Thoracic aorta (tissue), 2 donors: ENCODE results near the gene PLEKHH2. TPM values are rescaled to one million over a fixed set of nuclear protein-coding genes. Genes with fewer than 3 reads are reported as not detected.

Experiments used
- ATAC-seq: fragments of 150-250 bp; one replicate; pipeline ENCODE4 v1.8.0; 2017; ENCODE audit warnings: low read depth; ENCODE audit not compliant: insufficient number of reproducible peaks, low FRiP score
- DNase-seq: peaks from one replicate; pipeline ENCODE4 v3.0.0-alpha.2; 2020; ENCODE audit warnings: low spot score
- H3K27ac ChIP-seq, 2 donors: fragments of 200-600 bp; sonication (generic); 1 replicate in 1 of 2; 2 replicates in 1 of 2; pipeline ENCODE4 v1.5.1; 2016; ENCODE audit warnings: mild to moderate bottlenecking in 2 of 2, moderate library complexity in 2 of 2
- H3K27me3 ChIP-seq: fragments of 200-600 bp; sonication (generic); replicated peaks from 2 replicates; pipeline ENCODE4 v1.6.0; 2016; ENCODE audit warnings: mild to moderate bottlenecking; ENCODE audit not compliant: insufficient read depth
- H3K36me3 ChIP-seq: fragments of 200-600 bp; sonication (generic); one replicate; pipeline ENCODE4 v1.5.1; 2016
- H3K4me1 ChIP-seq, 2 donors: fragments of 200-600 bp; sonication (generic); 1 replicate in 1 of 2; 2 replicates in 1 of 2; pipeline versions ENCODE4 v1.5.1 to v1.6.0; 2016; ENCODE audit warnings: low read depth in 2 of 2, mild to moderate bottlenecking in 1 of 2; ENCODE audit not compliant: control insufficient read depth in 1 of 2
- H3K4me3 ChIP-seq: fragments of 200-600 bp; sonication (generic); 2 replicates; pipeline ENCODE4 v1.5.1; 2016; ENCODE audit warnings: mild to moderate bottlenecking
- H3K9me3 ChIP-seq: fragments of 200-600 bp; sonication (generic); 2 replicates; pipeline ENCODE4 v1.5.1; 2016
- total RNA-seq, 2 donors: library from RNA; depleted of rRNA; stranded (reverse); fragments of >200 nt; gene quantifications; one replicate each; pipeline versions ENCODE4 v1.1.0 to v1.2.3, GENCODE V29; 2016
- TF ChIP-seq, protein P1 (sequence below): fragments of 200-600 bp; sonication (generic); IDR thresholded peaks from one replicate; pipeline ENCODE4 v1.5.1; 2019; ENCODE audit warnings: antibody characterized with exemption

Gene PLEKHH2
- total RNA-seq, 2 donors from 2014 or later: 23.3 to 29.5 TPM

DNA sequence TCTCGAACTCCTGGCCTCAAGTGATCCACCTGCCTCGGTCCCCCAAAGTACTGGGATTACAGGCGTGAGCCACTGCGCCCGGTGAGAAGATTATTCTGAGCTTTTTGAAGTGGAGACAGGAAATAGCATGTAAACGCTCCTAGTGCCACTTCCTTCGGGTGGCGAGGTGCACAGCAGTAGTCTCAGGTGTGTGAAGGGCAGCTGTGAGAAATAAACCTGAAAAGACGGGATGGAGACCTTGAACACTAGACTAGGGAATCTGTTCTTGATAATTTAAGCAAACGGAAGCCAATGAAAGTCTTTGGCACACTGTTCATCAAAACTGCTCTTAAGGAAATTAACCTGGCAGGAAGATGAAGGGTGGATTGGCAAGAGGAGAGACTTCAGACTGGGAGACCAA is 439 bp upstream of the PLEKHH2 start:
- no peaks in the 10 kb centered on the region for H3K9me3 ChIP-seq
- peaks cover 0 to 4% of the 10 kb centered on the region in 2 donors for H3K4me1 ChIP-seq
- DNase-seq: no peak
- H3K27ac ChIP-seq: no peak overlapping the region
- no peaks in the 10 kb centered on the region for H3K27me3 ChIP-seq
- H3K36me3 ChIP-seq: no peaks in the 10 kb centered on the region
- TF ChIP-seq, protein P1, sequence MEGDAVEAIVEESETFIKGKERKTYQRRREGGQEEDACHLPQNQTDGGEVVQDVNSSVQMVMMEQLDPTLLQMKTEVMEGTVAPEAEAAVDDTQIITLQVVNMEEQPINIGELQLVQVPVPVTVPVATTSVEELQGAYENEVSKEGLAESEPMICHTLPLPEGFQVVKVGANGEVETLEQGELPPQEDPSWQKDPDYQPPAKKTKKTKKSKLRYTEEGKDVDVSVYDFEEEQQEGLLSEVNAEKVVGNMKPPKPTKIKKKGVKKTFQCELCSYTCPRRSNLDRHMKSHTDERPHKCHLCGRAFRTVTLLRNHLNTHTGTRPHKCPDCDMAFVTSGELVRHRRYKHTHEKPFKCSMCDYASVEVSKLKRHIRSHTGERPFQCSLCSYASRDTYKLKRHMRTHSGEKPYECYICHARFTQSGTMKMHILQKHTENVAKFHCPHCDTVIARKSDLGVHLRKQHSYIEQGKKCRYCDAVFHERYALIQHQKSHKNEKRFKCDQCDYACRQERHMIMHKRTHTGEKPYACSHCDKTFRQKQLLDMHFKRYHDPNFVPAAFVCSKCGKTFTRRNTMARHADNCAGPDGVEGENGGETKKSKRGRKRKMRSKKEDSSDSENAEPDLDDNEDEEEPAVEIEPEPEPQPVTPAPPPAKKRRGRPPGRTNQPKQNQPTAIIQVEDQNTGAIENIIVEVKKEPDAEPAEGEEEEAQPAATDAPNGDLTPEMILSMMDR: no peak
- ATAC-seq: no peak
- peak overlapping the region; percentile 95 for H3K4me3 ChIP-seq

DNA sequence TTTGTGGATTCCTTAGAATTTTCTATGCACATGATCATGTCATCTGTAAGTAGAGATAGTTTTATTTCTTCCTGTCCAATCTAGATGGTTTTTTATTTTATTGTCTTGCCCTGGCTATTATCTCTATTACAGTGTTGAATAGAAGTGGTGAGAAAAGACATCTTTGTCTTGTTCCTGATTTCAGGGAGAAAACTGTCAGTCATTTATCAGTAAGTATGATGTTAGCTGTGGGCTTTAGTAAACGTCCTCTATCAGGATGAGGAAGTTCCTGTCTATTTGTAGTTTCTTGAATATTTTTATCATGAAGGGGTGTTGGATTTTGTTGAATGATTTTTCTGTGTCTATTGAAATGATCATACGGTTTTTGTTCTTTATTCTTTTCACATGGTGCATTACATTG is 5.3 kb downstream of the PLEKHH2 start:
- ATAC-seq (no peak), DNase-seq (no peak)
- H3K9me3 ChIP-seq: no peaks in the 10 kb centered on the region
- H3K27me3 ChIP-seq: no peaks in the 10 kb centered on the region
- TF ChIP-seq, protein P1: no peak
- no peak overlapping the region for H3K4me3 ChIP-seq
- H3K27ac ChIP-seq: no peak overlapping the region
- H3K36me3 ChIP-seq: no peaks in the 10 kb centered on the region
- H3K4me1 ChIP-seq: no peaks in the 10 kb centered on the region

DNA sequence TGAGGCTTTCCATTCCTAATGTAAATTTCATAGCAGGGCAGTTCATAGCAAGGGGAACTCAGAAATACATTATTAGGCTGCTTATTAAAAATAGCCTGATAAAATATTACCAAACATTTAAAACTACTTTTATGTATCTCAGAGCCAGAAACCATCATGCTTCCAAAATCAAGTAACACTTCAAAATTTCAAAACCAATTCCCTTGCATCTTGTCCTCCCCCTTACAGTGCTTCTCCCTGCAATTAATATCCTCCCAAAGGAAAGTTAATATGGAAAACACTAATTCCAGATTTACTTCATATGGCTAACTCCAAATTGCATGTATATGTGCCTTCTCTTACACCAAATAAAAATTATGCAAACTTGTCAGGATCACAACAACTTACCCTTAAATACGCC is 6.6 kb downstream of the PLEKHH2 start:
- TF ChIP-seq, protein P1: no peak
- H3K4me1 ChIP-seq: peaks cover 0 to 2% of the 10 kb centered on the region in 2 donors
- H3K9me3 ChIP-seq: no peaks in the 10 kb centered on the region
- DNase-seq (no peak), ATAC-seq (no peak)
- H3K27me3 ChIP-seq: no peaks in the 10 kb centered on the region
- no peak overlapping the region for H3K4me3 ChIP-seq
- H3K27ac ChIP-seq: no peak overlapping the region
- no peaks in the 10 kb centered on the region for H3K36me3 ChIP-seq

DNA sequence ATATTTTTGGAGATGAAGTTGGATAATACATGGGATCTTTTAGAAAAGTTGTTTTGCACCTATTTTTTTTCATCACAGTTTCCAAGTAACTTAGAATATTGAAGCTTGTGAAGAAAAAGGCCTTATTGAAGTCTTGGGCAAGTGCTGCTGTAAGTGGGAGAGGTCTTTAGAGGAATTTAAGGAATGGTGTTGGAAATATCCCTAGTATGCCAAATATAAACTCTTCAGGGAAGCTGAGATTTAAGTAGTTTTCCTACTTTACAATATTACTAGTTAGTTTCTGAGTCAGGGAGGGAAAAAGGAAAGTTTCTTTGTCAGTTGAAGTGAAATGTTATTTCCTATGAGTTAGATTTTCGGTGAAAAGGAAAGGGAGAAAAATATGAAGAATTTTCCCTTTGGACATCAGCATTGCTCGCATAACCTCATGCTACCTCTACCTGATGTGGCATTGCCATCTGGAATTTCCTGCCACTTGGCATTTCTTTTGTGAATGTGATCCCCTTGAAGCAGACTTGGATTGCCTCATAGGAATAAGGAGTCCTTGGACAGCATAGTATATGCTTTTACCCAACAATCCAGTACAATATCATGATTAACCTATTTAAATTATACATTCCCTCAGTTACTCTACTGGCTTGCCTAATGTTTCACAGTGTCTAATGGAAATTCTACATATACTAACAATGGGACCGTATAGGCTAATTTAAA is 12.1 kb downstream of the PLEKHH2 start:
- ATAC-seq: no peak

GRCh38 chr2:43653506-43653905 is 16.4 kb downstream of the PLEKHH2 start:
- Histone ChIP-seq H3K27ac (no peak overlapping the region), H3K9me3 (no peaks in the 10 kb centered on the region), H3K27me3 (no peaks in the 10 kb centered on the region), H3K36me3 (no peaks in the 10 kb centered on the region), H3K4me1 (peaks cover 8 to 11% of the 10 kb centered on the region in 2 donors), H3K4me3 (no peak overlapping the region)
- ATAC-seq: no peak
- TF ChIP-seq, protein P1: no peak
- DNase-seq: no peak

More for the DNA sequence above, 12.1 kb downstream of the PLEKHH2 start:
- Histone ChIP-seq H3K27ac (peak overlapping the region in 1 of 2 donors; percentile 29), H3K27me3 (no peaks in the 10 kb centered on the region), H3K9me3 (no peaks in the 10 kb centered on the region), H3K4me3 (no peak overlapping the region), H3K4me1 (peaks cover 8 to 12% of the 10 kb centered on the region in 2 donors), H3K36me3 (no peaks in the 10 kb centered on the region)
- TF ChIP-seq, protein P1: no peak
- DNase-seq: no peak
